SK-N-MC (cell line): Measurements from ENCODE around the gene NR1H2.

ENCODE experiments used
- DNase-seq: peaks from one replicate; pipeline ENCODE4 v3.0.0-alpha.2; 2011; ENCODE audit warnings: low read depth, low spot score
- H3K27ac ChIP-seq: fragments of 200-600 bp; sonication (generic); 2 replicates; pipeline ENCODE4 v1.5.1; 2016; ENCODE audit warnings: mixed run types
- H3K36me3 ChIP-seq: fragments of 200-600 bp; sonication (generic); 2 replicates; pipeline ENCODE4 v1.6.1; 2017; ENCODE audit warnings: antibody characterized with exemption, low read length, mixed read lengths; ENCODE audit not compliant: insufficient read depth
- H3K4me3 ChIP-seq: fragments of 200-600 bp; sonication (generic); 2 replicates; pipeline ENCODE4 v1.5.1; 2016
- H3K9ac ChIP-seq: fragments of 200-600 bp; sonication (generic); 2 replicates; pipeline ENCODE4 v1.8.0; 2017; ENCODE audit warnings: mixed run types, mixed read lengths; ENCODE audit not compliant: insufficient read length
- H3K9me3 ChIP-seq: fragments of 200-600 bp; sonication (generic); 2 replicates; pipeline ENCODE4 v1.6.1; 2017; ENCODE audit warnings: low read depth, mild to moderate bottlenecking, antibody characterized with exemption, low read length, moderate library complexity, mixed read lengths
- EZH2 ChIP-seq: fragments of 200-600 bp; sonication (generic); IDR thresholded peaks from one replicate; pipeline ENCODE4 v1.6.1; 2017; ENCODE audit warnings: antibody characterized with exemption
- FOXP2 ChIP-seq: optimal IDR thresholded peaks from 2 replicates; pipeline ENCODE3; 2011; ENCODE audit warnings: mild to moderate bottlenecking, moderate library complexity; ENCODE audit not compliant: insufficient read depth; ENCODE audit errors: extremely low read length, control extremely low read depth
- POLR2AphosphoS5 ChIP-seq: IDR thresholded peaks from 2 replicates; pipeline ENCODE4 v1.6.1; 2012; ENCODE audit warnings: mild to moderate bottlenecking, low read depth, low read length, borderline replicate concordance

Gene NR1H2

DNA sequence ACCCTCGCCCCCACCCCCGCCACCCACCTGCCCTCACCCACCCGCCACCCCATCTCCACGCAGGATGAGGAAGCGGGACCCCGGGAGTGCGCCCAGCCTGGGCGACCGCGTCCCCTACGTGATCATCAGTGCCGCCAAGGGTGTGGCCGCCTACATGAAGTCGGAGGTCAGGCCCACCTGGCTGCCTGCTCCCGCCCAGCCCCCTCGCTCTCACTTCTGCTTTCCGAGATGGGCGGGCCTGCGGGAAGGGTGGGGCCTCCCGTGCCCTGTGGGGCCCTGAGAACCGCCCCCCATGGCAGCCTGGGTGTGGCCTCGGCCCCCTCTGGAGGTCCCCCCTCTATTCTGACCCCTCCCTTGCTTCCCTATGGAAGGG lies 39.4 kb downstream of the NR1H2 start:
- no peak for DNase-seq
- Histone ChIP-seq H3K27ac (no peak overlapping the region), H3K4me3 (no peak overlapping the region), H3K9ac (no peak overlapping the region), H3K36me3 (no peaks in the 10 kb centered on the region; the same call in 1 of the 2 replicates), H3K9me3 (no peaks in the 10 kb centered on the region)
- no peak for TF ChIP-seq FOXP2
- TF ChIP-seq POLR2AphosphoS5 = no peak
- no peak for TF ChIP-seq EZH2

DNA sequence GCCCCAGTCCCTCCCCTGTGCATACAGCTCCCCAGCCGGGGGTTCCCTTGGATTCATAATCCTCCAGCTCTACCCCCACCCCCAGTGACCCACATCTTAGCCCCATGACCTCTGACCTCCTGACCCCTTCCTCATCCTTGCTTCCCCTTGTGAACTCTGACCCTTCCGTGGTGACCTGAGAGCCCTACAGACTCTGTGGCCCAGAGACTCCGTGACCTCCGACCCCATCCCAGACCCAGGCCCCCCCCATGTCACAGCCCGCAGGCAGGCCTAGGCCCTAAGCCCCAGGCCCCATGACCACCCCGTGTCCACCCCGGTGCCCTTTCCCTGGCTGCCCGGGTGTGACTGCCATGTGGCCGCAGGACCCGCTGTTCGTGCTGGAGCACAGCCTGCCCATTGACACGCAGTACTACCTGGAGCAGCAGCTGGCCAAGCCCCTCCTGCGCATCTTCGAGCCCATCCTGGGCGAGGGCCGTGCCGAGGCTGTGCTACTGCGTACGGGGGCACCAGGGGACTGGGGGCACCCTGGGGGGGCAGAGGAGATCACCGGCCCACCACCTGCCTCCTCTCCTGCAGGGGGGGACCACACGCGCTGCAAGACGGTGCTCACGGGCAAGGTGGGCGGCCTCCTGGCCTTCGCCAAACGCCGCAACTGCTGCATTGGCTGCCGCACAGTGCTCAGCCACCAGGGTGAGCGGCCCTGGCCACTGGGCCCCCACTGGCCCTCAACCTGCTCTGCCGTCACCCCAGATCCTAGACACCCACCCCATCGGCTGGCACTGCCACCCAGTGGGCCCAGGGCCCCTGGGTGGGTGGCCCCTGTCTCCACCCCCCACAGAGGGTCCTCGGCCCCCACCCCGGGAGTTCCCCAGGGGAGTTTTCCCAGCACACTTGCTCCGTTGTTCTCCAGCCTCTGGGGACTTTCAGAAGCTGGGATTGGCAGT lies 40.0 kb downstream of the NR1H2 start:
- H3K27ac ChIP-seq = no peak overlapping the region
- no peaks in the 10 kb centered on the region; the same call in 1 of the 2 replicates for H3K36me3 ChIP-seq
- TF ChIP-seq EZH2 = no peak
- no peak for TF ChIP-seq FOXP2
- no peak for TF ChIP-seq POLR2AphosphoS5
- no peak for DNase-seq
- H3K4me3 ChIP-seq = no peak overlapping the region
- no peak overlapping the region for H3K9ac ChIP-seq
- H3K9me3 ChIP-seq = no peaks in the 10 kb centered on the region

DNA sequence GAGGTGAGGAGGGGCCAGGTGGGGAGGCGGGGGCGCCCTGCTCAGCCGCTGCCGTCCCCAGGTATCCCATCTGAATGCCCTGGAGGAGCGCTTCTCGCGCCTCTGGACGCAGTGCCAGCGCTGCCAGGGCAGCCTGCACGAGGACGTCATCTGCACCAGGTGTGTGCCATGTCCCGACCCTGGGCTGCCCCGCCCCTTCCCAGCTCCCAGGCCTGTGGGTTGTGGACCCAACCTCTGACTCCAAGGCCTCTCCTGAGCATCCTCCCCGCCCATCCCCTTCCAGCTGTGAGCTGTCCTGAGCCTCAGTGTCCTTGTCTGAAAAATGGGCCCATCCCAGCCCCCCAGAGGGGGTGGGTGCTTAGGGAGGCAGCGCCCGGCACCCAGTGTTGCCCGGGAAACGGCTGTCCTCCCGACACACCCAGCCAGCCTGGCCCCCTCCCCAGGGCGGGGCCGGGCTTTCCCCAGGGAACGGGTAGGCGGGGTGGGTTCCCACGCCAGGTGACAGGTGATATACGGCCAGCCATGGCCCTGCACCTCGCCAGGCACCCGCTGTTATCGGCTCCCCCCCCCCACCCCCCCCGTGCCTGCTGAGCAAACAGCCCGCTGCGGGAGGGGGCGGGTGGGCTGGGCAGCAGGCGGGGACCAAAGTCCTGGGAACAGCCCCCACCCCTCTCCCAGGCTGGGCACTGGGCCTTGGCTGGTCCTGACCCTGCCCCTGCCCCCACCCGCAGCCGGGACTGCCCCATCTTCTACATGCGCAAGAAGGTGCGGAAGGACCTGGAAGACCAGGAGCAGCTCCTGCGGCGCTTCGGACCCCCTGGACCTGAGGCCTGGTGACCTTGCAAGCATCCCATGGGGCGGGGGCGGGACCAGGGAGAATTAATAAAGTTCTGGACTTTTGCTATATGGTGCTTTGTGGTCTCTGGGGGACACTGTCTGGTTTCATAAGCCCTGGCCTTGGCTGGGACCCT lies 41.1 kb downstream of the NR1H2 start:
- H3K4me3 ChIP-seq = no peak overlapping the region
- no peaks in the 10 kb centered on the region for H3K9me3 ChIP-seq
- no peak overlapping the region for H3K27ac ChIP-seq
- no peak for DNase-seq
- H3K9ac ChIP-seq = no peak overlapping the region
- TF ChIP-seq FOXP2 (no peak), EZH2 (no peak), POLR2AphosphoS5 (no peak)
- H3K36me3 ChIP-seq = no peaks in the 10 kb centered on the region; the same call in 1 of the 2 replicates

DNA sequence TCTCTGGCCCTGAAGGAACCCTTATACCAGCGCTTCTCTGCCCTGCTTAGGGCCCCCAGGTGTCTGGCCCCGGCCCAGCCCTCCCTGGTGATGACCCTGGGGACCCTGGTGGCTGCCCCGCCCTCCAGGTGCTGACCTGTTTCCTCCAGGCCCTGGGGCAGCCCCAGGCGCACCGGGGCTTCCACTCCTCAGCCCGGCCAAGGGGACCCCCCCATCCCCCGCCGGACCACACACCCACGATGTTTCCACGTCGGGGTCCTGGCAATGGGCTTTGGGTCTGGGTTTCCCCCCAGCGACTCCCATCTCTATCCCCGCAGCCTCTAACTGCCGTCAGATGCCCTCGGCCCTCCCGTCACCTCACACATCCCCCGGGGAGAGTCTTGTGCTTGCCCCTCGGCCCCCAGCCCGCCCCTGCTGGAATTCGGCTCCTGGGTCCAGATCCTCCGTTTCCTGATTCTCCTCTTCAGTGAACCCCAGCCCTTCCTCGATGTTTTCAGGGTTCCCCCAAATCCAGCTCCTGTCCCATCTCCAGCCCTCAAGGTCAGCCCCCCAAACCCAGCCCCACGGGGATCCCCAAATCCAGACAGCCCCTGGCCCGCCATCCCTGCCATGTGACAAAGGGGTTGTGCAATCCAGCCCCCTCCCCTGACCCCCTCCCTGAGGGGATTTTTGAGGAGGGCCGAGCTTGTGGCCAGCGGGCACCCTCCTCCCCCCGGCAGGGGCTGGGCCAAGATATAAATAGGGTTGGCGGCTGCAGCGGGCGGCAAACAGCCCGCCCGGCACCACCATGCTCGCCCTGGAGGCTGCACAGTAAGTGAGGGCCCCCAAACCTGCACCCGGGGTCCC lies 42.1 kb downstream of the NR1H2 start, which contains the start of gene SPIB:
TSS of gene SPIB (plus strand) at position 763 of the 846 bp plus-strand sequence. CDS start at position 788, 25 bp downstream.
- Histone ChIP-seq H3K27ac (no peak within 1 kb of the TSS), H3K36me3 (no peaks in the 10 kb centered on the region; the same call in 1 of the 2 replicates), H3K4me3 (no peak within 1 kb of the TSS), H3K9me3 (no peaks in the 10 kb centered on the region), H3K9ac (no peak within 1 kb of the TSS)
- TF ChIP-seq EZH2 (no peak), FOXP2 (no peak), POLR2AphosphoS5 (no peak)
- DNase-seq = no peak

DNA sequence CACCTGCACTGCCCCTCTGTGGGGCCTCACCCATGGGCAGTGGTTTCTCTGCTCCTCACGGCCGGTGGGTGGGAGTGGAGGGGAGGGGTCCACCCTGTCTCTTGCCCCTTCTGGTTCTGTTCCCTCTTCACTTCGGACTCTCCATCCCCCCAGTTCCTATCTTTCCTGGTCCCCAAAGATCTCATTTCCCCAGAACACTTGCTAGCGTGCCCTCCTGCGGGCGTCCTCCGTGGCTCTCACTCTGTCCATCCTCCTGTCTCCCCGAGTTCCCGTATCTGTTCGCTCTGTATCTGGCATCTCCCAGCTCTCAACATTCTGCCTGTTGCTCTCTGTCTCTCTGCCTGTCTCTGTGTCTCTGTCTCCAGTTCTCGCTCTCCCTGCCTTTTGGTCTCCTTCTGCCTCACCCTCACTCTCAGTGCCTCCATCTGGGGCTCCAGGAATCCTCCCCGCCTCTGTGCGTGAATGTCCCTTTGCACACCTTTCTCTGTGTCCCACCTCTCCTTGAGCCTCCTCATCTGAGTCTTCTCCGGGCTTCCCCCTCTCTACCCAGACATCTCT lies 42.8 kb downstream of the NR1H2 start:
- DNase-seq = no peak
- TF ChIP-seq FOXP2 = no peak
- no peak for TF ChIP-seq EZH2
- no peak for TF ChIP-seq POLR2AphosphoS5
- Histone ChIP-seq H3K36me3 (no peaks in the 10 kb centered on the region), H3K27ac (no peak overlapping the region), H3K9me3 (no peaks in the 10 kb centered on the region), H3K4me3 (no peak overlapping the region), H3K9ac (no peak overlapping the region)

DNA sequence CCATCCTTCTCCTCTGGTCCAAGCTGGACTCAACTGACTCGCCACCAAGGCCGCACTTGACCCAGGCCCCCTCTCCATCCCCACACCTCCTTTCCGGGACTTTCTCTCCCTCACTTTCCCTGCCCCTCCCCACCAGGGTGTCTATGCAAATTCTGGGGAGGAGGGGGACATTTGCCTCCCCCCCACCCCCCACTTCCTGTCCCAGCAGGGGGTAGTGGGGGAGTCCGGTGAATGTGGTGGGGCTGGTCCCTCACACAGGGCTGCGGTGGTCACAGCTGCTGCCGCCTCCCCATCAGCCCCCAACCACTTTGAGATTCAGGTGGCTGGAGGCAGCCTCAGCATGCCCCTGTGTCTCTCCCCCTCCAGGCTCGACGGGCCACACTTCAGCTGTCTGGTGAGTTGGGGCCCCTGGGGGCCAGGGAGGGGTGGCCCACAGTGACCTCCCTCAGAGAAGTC lies 43.4 kb downstream of the NR1H2 start:
- DNase-seq = no peak
- TF ChIP-seq EZH2 = no peak
- Histone ChIP-seq H3K27ac (no peak overlapping the region), H3K36me3 (no peaks in the 10 kb centered on the region), H3K9me3 (no peaks in the 10 kb centered on the region), H3K9ac (no peak overlapping the region), H3K4me3 (no peak overlapping the region)

DNA sequence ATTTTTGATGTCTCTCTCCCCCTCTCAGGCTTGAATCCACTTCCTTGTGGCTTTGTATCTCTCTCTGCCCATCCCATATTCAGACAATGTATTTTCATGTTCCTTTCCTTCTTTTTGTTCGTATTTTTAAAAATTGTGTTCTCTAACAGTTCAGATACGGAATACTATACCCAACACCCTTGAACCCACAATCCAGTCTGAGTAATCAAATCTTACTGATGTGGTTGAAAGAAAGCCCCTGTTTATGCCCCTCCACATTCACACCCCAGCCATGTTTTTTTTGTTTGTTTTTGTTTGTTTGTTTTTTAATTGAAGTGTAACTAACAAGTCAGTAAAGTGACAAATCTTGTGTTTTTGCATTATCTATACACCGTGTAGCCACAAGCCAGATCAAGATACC lies 43.9 kb downstream of the NR1H2 start:
- Histone ChIP-seq H3K36me3 (no peaks in the 10 kb centered on the region), H3K9ac (no peak overlapping the region), H3K4me3 (no peak overlapping the region), H3K27ac (no peak overlapping the region), H3K9me3 (no peaks in the 10 kb centered on the region)
- no peak for DNase-seq
- TF ChIP-seq POLR2AphosphoS5 (no peak), EZH2 (no peak), FOXP2 (no peak)

DNA sequence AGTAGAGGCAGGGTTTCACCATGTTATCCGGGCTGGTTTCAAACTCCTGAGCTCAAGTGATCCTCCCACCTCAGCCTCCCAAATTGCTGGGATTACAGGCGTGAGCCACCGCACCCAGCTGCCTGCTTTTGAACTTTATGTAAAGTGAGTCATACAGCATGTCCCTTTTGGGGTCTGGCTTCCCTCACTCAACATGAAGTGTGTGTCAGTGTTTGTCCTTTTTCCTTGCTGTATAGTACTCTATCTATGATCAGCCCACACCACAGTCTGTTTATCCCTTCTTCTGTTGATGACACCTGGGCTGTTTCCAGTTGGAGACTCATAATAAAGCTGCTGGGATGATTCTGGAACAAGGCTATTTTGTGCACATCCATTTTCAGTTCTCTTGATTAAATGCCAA lies 44.6 kb downstream of the NR1H2 start:
- H3K27ac ChIP-seq = no peak overlapping the region
- H3K4me3 ChIP-seq = no peak overlapping the region
- no peak for TF ChIP-seq POLR2AphosphoS5
- no peak for TF ChIP-seq FOXP2
- TF ChIP-seq EZH2 = no peak
- H3K36me3 ChIP-seq = no peaks in the 10 kb centered on the region
- H3K9me3 ChIP-seq = no peaks in the 10 kb centered on the region
- H3K9ac ChIP-seq = no peak overlapping the region
- DNase-seq = no peak
